ENCODE results near the gene SHROOM3. TPM values are rescaled to one million over a fixed set of nuclear protein-coding genes. Genes with fewer than 3 reads are reported as not detected.

SHROOM3 gene
- total RNA-seq, 2 donors from 2014 or later, result 142 to 160 TPM

DNA sequence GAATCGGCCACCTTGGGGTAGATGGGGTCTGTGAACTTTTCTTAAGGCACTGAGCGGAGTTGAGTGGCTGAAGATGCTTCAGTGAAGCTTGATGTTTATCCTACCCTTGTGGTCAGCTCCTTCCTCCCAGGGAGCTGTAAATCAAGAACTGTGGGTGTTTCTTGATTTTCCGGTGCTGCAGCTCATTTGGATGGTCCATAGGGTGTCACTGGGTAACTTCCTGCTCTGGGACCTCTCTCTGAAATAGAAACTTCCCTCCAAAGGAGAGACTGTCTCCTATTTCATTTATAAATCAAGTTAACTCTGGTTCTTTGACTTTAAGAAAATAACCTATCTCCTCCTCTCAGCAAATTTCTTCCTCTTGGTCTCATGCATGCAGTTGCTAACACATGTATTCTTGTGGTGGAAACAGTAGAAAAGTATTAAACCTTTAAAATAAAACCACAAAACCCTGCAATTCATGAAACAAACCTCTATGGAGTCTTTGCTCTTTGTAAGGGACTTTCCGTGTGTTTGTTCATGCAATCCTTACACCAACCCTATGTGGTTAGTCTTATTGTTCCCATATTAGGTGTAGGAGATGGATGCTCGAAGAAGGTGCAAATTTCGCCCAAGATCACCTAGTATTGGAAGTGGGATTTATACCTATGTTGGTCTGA is 110.3 kb downstream of the SHROOM3 start:
- intact Hi-C loops (cut with DNase I), result no loop called here

GRCh38 chr4:76546327-76546726 is 111.3 kb downstream of the SHROOM3 start:
- Histone ChIP-seq H3K36me3 (no peaks in the 10 kb centered on the region), H3K4me1 (no peaks in the 10 kb centered on the region), H3K27ac (no peak overlapping the region), H3K27me3 (no peaks in the 10 kb centered on the region), H3K9ac (ENCODE audit: low read depth in 2 of 2, low read length in 2 of 2) (no peak overlapping the region), H3K4me3 (no peak overlapping the region), H3K9me3 (no peaks in the 10 kb centered on the region)
- intact Hi-C loops (cut with DNase I), result no loop called here
- no peak for DNase-seq
- TF ChIP-seq CTCF (IDR thresholded peaks at IDR 0.05), result no peak

More for the DNA sequence above, 110.3 kb downstream of the SHROOM3 start:
- H3K27ac ChIP-seq, result no peak overlapping the region
- TF ChIP-seq CTCF (IDR thresholded peaks at IDR 0.05), result no peak
- H3K36me3 ChIP-seq, result no peaks in the 10 kb centered on the region
- H3K27me3 ChIP-seq, result no peaks in the 10 kb centered on the region
- H3K4me1 ChIP-seq, result no peaks in the 10 kb centered on the region
- no peak overlapping the region for H3K4me3 ChIP-seq
- no peak for DNase-seq
- H3K9me3 ChIP-seq, result no peaks in the 10 kb centered on the region
- no peak overlapping the region for H3K9ac ChIP-seq (ENCODE audit: low read depth in 2 of 2, low read length in 2 of 2)

DNA sequence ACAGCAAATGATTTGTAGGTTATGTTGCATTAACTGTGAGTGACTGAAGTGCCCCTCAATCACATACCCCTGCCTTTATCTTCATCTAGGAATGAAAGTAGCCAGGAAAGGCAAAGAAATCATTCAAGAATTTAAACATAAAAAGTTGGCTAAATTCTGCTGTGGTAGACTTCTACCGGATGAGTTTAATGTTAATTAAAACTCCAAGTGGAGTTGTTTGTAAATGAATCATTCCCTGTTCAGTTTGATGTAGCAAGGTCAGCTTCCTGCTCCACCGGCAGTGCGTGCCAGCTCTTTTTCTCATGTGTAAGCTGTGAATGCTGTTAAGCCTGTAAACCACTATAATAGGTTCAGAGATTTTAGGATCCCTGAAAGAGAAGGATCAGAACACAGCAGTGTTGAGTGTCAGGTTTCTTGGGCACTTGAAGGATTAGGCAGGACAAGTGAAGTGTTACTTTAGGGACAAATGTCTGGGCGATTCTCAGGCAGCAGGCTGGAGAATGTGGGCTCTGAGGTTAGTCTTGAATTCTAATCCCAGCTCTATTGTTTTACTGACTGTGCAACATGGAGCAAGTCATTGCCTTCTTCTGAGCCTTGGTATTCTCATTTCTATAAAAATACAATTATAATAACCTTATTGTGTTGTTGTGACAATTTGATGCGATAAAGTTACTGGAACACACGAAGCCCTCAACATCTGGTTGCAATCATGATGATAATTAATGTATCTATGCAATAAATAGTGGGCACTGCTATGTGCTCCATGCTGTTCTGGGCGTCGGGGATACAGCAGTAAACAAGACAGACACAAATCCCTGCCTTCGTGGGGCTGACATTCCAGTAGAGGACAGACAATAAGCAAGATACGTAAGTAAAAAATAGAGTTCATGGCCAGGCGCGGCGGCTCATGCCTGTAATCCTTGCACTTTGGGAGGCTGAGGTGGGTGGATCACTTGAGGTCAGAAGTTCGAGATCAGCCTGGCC is 112.0 kb downstream of the SHROOM3 start:
- intact Hi-C loops (cut with DNase I), result no loop called here
- DNase-seq, result no peak
- no peak overlapping the region for H3K4me3 ChIP-seq
- H3K9me3 ChIP-seq, result no peaks in the 10 kb centered on the region
- no peak overlapping the region for H3K27ac ChIP-seq
- no peaks in the 10 kb centered on the region for H3K27me3 ChIP-seq
- no peaks in the 10 kb centered on the region for H3K36me3 ChIP-seq
- no peak overlapping the region for H3K9ac ChIP-seq (ENCODE audit: low read depth in 2 of 2, low read length in 2 of 2)
- H3K4me1 ChIP-seq, result no peaks in the 10 kb centered on the region
- no peak for TF ChIP-seq CTCF (IDR thresholded peaks at IDR 0.05)

- DNase-seq, result no peak
- Histone ChIP-seq H3K9ac (ENCODE audit: low read depth in 2 of 2, low read length in 2 of 2) (no peak overlapping the region), H3K4me1 (no peaks in the 10 kb centered on the region), H3K4me3 (no peak overlapping the region), H3K36me3 (no peaks in the 10 kb centered on the region), H3K27me3 (no peaks in the 10 kb centered on the region), H3K27ac (no peak overlapping the region), H3K9me3 (no peaks in the 10 kb centered on the region)
- intact Hi-C loops (cut with DNase I), result no loop called here
- TF ChIP-seq CTCF (IDR thresholded peaks at IDR 0.05), result no peak
Measured at GRCh38 chr4:76548704-76549103, 113.7 kb downstream of the SHROOM3 start.

- no peak for TF ChIP-seq CTCF (IDR thresholded peaks at IDR 0.05)
- no peaks in the 10 kb centered on the region for H3K4me1 ChIP-seq
- no peak overlapping the region for H3K27ac ChIP-seq
- intact Hi-C loops (cut with DNase I), result no loop called here
- H3K27me3 ChIP-seq, result no peaks in the 10 kb centered on the region
- no peak for DNase-seq
- no peak overlapping the region for H3K9ac ChIP-seq (ENCODE audit: low read depth in 2 of 2, low read length in 2 of 2)
- no peaks in the 10 kb centered on the region for H3K9me3 ChIP-seq
- no peaks in the 10 kb centered on the region for H3K36me3 ChIP-seq
- H3K4me3 ChIP-seq, result no peak overlapping the region
Measured at GRCh38 chr4:76549765-76550164, 114.7 kb downstream of the SHROOM3 start.

All from colonic mucosa (tissue), 4 donors.